CD4-positive, alpha-beta T cell treated with Interleukin-4 for 4 hours (primary cell): ENCODE results near the gene ROPN1L.
"Not testable (repeated sequence)": the region's sequence is repeated elsewhere in the genome, so short reads cannot be mapped to it uniquely, and the experiment has no call there.

Source experiments
- DNase-seq: peaks from one replicate; pipeline ENCODE4 v3.0.0-alpha.2; 2020

Gene ROPN1L

DNA sequence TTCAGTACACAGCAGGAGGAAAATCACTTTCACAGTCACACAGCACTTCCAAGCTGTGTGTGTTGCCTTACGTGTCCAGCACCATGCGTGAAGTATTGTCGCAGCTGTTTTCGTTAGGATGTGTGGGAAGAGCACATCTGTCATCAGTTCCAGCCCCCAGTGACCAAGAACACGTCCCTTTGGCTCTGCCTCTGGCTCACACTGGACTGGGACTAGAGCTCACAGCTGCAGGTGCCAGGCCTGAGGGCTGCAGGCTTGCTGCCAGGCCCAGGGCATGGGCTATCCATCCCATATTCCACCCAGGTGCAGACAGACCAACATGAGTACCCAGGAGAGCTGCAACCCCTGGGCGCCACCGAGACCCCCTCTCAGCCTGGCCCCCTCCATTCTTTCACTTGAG lies 61.6 kb downstream of the ROPN1L start:
- no peak for DNase-seq

DNA sequence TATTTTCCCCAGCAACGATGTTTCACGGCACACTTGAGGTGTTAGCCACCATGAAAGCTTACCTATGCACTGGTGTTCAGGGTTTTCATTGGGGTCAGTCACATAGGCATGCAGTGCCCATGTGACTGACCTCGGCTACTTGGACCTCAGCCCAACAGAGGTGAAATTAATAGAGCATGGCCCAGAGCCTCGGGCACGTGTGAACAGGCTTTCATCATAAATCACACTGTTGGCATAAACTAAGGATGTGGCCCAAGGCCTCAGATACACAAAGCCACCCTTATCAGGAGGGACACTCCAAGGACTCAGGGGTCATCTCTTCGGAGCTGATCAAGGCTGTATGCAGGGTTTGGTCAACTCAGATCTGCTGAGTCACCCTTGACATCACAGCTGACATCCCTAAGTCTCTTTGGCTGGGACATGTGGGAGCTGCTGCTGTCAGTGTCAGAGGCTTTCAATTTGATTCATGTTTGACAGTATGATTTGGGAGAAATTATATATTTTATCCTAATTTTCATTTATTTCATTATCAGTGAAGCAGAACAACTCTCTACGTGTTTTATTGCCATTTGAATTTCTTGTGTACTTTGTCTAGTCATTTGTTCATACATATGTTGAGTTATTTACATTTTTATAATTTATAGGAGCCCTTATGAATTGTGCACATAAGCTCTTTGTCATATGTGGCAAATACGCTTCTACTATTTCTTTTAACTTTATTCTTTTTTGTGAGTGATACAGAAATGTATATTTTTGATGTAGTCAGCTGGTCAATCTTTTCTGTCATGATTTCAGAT lies 62.5 kb downstream of the ROPN1L start:
- no peak for DNase-seq

GRCh38 chr5:10505517-10506095 lies 63.9 kb downstream of the ROPN1L start:
- DNase-seq, result no peak

DNA sequence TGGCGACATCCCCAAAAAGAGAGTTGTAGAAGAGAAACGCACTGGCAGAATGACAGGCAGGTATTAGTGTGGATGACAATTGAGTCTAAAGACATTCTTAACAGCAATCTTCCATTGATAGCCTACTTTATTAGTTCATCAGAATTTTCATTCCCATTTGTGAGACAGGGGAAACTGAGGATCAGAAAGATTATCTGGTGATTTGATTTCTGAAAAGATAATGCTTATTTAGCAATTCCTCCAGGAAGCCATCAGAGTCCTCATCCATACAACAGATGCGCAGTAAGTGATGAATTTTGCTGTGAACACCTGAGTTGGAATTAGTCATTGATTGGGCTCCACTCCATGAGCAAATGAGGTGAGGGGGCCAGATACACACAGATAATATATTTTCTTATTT lies 64.9 kb downstream of the ROPN1L start:
- DNase-seq, result no peak

- no peak for DNase-seq
Measured at GRCh38 chr5:10507575-10508096, 66.0 kb downstream of the ROPN1L start.

GRCh38 chr5:10509575-10509974 lies 67.9 kb downstream of the ROPN1L start:
- DNase-seq, result no peak

GRCh38 chr5:10511741-10512640 lies 70.3 kb downstream of the ROPN1L start:
- no peak for DNase-seq

DNA sequence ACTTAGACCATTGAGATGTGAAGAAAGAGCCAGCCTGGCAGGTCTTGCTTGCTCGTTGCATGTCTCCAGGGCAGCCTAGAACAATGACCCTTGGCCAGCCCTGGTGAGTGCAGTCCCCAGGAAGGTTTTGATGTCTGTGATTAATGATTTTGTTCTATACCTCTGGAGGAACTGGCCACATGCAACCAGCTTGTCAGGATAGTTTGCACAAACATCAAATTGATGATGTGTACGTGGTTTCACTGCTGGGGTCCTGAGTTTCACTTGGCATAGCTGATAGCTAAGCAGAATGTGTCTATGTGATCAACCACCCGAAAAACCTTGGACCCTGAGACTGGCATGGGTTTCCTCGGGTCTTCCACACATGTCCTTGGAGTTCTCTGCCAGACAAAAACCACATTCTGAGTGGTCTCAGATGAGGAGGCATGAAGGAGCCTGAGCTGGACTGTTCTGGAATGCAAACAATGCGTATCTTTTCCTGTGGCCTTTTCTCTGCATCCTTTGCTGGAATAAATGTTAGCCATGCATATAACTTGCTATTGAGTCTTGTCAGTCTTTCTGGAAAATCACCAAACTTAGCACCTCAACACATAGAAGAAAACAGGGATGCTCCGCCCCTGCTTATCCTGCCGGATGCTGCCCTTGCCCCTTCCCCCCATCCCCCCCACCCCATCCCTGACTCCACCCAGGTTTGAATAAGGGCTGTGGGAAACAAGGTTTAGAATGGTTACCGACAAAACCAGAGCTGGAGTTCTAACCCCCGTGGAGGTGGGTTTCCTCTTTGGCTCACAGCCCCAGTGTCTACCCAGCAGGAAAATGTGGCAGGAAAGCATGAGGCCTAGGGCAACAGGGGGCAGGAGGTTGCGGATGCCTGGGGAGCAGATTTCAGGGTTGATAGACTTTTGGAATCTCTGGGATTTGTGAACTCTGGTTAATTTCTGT lies 72.1 kb downstream of the ROPN1L start:
- DNase-seq, result no peak

DNA sequence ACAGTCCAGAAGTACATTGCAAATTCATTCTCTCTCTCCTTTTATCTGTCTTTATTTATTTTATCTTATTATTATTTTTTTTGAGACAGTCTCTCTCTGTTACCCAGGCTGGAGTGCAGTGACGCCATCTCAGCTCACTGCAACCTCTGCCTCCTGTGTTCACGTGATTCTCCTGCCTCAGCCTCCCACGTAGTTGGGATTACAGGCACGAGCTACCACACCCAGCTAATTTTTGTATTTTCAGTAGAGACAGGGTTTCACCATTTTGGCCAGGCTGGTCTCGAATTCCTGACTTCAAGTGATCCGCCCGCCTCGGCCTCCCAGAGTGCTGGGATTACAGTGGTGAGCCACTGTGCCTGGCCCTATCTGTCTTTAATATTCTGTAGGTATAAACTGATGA lies 72.9 kb downstream of the ROPN1L start:
- DNase-seq, result not testable (repeated sequence)
